Inferior parietal cortex (tissue), 1 donor: ENCODE data around the gene TAF1B.
"Not testable (repeated sequence)": the region's sequence is repeated elsewhere in the genome, so short reads cannot be mapped to it uniquely, and the experiment has no call there.

ENCODE experiments used
- DNase-seq: peaks from one replicate; pipeline ENCODE4 v3.0.0-alpha.2; 2016; ENCODE audit errors: extremely low spot score

Gene TAF1B

DNA sequence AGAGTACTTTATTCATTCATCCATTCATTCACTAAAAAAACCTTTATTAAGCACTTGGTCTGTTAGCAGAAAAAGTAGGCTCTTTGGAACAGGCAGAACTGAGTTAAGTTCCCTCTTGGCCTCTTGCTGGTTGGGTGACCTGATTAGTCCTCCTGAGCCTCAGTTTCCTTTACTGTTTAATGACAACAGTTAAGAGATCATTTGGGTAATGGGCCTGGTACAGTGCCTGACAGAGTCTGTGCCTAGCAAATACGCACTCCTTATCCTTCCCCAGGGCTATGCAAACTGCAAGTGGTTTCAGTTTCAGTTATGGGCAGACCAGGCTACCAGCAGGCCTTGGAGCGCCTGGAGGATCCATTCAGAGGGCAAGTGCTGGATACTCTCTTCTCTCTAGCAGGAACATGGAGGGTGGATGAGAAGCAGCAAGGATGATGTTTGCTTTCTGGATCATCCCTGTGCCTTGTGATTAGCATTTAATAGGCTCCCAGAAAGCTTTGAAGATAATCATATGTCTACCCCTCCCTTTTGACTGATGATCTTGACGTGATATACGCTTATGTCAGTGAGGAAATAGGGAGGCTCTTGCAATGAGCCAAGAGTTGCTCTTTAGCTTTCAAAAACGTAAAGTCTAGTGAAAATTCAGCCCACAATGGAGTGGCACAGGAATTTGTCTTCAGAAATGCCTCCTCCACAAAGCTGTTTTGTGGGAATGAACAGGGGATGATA lies 12.4 kb upstream of the TAF1B start:
- no peak for DNase-seq

DNA sequence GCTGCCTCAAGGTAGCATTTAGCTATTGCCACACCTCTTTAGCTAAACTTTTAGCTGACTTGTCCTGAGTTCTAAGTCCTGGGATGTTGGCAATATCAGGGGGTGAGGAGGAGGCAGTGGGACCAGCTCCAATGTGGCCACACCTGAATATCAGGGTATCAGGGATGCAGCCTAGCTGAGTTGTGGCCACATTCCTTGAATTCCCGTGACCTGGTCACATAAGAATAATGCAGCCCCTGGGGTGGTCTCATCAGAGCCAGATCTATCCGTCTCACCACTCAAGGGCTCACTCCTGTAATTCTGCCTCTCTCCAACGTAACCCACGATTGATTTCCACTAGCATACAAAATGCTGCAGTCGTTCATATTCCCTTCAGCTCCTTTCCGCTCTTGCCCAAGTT lies 11.6 kb upstream of the TAF1B start:
- DNase-seq = no peak

DNA sequence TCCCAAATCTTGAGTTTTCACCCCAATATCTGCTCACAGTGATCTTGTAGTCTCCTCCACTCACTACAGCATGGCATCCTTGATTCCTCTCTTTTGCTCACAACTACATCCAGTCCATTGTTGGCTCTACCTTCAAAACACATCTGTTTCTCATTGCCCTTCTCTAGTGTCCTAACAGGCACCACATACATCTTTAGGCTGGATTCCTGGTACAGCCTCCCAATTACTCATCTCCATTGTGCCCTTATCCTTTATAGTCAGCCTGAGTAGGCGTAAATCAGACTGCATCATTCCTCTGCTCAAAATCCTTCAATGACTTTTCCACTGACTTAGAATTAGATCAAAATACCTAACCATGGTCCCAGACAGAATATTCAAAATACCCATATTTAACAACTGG lies 10.7 kb upstream of the TAF1B start:
- DNase-seq = no peak

DNA sequence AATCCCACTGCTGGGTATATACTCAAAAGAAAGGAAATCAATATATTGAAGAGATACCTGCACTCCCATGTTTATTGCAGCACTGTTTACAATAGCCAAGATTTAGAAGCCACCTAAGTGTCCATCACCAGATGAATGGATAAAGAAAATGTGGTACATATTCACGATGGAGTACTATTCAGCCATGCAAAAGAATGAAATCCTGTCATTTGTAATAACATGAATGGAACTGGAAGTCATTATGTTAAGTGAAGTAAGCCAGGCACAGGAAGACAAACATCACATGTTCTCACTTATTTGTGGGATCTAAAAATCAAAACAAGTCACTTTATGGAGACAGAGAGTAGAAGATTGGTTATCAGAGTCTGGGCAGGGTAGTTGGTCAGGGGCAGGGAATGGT lies 8.2 kb upstream of the TAF1B start:
- DNase-seq = not testable (repeated sequence)

DNA sequence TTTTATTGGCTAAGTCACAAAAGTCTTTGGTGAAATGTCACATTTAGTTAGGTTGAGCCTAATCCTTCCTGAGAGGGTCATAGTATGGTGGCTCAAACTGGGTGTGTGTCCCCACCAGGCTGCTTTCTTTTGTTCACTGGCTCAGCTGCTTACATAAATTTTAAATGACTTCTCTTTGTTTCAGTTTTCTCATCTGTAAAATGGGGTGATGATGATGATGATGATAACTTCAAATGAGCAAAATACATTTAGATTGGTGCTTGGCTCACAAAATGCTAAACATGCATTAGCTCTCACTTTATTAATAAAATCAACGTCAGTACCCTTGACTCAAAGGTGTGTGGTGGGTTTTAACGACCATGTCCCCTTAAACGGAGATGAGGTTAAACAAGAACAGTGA lies 7.2 kb upstream of the TAF1B start:
- DNase-seq = no peak

DNA sequence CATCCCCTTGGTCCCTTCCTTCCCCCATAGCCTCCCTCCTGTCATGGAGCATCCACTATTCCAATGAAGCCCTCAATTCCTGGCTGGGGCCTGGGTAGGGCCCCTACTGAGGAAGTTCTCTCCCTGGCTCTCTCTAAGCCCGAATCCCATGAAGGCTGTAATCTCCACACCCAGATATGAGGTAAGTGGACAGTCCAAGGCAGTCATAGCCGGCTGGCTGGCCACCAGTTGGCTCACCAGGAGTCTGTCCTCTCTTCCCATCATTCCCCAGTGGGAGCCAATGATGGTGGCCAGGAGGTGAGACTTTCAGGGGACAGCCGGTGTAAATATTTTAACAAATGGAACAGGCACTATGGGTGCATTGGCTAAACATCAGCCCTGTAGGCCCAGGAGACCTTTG lies 6.8 kb upstream of the TAF1B start:
- DNase-seq = no peak

DNA sequence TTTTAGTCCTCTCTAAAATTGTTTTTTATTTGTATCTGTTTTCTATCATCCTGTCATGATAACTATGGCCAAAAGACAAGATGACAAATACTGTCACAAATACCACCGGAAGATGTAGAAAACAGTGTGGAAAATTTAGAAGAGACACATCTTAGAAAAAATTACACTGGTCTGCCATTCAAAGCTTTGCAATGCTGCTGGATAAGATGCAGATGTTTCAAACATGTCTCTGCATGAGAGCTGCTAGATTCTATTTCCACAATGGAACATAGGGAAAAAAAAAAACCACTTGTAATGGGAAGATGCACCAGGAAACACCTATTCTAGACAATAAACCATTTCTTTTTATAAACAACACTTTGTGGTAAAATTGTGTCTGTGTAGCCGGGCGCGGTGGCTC lies 5.8 kb upstream of the TAF1B start:
- no peak for DNase-seq

DNA sequence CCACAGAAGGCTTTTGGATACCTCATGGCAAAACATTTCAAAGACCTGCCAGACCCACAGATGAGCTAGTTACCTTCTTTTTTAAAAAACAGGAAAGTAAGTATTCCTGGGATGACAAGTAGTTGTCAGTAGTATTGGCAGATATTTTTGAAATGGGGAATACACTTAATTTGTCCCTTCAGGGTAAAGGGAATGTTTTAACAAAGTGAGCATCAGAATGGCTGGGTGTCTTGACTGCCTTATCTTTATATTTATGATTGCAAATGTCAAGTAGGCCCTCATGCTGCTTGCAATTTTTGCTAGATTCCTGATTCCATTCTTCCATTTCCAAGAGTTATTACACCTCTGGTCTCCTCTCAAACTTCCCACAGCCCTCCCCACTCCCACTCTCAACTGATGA lies 4.9 kb upstream of the TAF1B start:
- DNase-seq = no peak

DNA sequence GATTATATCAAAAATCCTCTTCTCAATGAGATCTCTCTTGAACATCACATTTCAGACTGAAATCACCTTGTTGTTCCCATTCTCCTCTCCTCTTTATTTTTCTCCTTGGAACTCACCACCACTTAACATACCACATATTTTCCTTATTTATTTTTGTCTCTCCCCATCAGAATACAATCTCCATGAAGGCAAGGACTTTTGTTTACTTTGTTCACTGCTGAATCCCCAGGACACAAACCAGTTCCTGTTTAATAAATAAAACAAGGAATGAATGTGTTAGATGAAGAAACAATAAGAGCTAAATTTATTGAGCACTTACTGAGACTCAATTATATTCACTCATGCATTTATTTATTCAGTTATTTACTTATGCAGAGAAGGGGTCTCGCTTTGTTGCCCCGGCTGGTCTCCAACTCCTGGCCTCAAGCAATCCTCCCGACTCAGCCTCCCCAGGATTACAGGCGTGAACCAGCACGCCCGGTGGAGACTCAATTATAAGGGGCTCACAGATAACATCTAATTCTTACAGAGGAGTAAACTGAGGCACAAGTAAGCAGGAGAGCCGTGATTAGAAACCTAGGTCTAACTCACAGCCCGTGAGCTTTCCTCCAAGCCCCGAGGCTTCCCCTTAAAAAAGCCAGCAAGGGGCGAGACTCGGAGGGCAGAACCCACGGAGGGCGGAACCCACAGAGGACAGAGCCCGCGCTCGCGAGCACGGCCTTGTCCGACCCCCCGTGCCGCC lies 616 bp upstream of the TAF1B start:
- no peak for DNase-seq

DNA sequence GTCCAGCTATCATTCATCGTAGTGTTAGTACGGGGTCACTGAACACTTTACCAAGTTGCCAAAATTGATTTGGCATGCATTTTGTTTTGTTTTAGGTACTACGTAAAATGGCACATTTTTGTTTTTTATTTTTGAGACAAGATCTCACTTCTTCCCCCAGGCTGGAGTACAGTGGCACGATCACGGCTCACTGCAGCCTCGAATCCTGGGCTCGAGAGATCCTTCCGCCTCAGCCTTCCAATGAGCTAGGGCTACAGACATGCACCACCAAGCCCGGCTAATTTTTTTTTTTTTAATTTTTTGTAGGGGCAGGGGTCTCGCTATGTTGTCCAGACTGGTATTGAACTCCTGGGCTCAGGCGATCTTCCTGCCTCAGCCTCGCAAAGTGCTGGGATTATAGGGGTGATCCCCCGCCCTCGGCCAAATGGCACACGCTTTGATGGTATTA lies 786 bp downstream of the TAF1B start:
- peak; percentile 25 for DNase-seq

DNA sequence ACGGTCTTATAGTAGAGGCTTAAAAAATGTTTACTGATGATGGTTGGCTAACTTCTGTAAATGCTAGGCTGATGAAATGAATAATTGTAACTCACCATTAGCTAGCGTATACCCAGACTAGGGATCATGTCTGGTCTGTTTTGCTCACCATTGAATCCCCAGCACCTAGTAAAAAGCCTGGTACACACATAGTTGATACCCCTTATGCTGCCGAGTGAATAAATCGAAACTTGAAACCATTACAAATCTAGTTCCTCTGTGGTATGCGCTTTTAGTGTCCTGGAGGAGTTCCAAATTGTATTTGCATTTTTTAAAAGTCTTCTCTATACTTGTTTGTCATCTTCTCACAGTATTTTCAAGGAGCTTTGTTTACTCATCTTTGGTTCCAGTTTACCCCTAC lies 1.3 kb downstream of the TAF1B start:
- DNase-seq = no peak

DNA sequence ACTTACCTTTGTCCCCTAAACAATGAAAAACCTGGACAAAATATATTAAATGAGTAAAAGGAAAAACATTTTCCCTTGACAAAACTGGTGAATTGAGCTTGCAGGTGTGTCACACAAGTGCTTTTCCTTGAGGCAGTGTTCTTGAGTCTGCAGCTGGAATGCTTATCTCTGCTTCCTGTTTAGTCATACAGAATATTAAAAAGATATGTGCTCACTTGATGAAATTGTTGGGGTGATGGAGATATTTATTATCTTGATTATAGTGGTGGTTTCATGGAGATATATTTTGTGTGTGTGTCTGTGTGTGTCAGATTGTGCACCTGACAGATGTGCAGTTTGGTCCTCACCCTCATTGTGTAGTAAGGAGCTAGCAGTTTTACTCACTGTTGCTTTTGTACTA lies 3.3 kb downstream of the TAF1B start:
- no peak for DNase-seq

DNA sequence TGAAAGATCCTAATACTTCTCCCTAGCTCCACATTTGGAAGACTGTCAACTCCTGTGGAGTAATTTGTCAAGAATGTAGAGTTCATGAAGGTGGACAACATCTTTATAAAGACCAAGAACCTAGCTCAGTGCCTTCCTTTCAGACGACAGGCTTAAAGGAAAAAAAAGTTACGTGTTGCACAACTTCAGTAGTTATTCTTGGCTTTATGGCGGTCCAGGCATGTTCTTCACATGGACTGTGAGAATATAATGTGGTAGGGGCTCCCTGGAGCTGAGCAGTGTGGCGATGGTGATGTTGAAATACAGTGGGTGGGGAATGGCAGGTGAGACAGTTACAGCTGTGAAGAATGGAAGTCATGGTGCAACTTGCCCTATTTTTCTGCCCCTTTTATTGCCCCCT lies 3.9 kb downstream of the TAF1B start:
- DNase-seq = no peak

DNA sequence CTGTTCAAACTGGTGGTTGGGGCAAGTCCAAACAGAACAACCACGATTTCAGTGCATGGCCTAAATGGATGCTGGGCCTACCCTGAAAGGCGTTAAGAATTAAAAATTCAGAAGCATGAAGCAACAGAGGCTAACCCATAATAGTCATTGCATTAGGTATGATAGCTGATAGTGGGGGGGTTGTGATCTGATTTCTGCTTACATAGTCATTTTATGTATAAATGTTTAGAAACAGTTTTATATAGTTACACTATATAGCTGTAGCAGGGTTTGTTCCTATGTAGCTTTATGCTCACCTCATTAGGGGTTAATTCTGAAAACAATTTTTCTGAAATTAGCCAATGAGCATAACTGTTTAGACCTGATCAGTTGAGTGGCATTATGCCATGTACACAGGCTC lies 9.6 kb downstream of the TAF1B start:
- DNase-seq = no peak

DNA sequence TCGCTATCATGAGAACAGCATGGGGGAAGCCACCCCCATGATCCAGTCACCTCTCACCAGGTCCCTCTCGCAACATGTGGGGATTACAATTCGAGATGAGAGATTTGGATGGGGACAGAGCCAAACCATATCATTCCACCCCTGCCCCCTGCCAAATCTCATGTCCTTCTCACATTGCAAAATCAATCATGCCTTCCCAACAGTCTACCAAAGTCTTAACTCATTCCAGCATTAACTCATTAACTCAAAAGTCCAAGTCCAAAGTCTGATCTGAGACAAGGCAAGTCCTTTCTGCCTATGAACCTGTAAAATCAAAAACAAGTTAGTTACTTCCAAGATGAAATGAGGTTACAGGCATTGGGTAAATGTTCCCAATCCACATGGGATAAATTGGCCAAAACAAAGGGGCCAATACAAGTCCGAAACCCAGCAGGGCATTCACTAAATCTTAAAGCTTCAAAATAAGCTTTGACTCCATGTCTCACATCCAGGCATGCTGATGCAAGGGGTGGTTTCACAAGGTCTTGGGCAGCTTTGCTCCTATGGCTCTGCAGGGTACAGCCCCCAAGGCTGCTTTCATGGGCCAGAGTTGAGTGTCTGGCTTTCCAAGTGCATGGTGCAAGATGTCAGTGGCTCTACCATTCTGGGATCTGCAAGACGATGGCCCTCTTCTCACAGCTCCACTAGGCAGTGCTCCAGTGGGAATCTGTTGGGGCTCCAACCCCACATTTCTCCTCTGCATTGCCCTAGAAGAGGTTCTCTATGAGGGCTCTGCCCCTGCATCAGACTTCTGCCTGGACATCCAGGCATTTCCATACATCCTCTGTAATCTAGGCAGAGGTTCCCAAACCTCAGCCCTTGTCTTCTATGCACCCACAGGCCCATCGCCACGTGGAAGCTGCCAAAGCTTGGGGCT lies 14.8 kb downstream of the TAF1B start:
- DNase-seq = no peak

DNA sequence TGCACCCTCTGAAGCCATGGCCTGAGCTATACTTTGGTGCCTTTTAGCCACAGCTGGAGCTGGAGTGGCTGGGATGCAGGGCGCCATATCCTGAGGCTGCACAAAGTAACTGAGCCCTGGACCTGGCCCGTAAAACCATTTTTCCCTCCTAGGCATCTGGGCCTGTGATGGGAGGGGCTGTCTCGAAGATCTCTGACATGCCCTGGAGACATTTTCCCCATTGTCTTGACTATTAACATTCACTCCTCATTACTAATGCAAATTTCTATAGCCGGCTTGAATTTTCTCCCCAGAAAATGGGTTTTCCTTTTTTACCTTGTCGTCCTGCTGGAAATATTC lies 15.4 kb downstream of the TAF1B start:
- DNase-seq = no peak

DNA sequence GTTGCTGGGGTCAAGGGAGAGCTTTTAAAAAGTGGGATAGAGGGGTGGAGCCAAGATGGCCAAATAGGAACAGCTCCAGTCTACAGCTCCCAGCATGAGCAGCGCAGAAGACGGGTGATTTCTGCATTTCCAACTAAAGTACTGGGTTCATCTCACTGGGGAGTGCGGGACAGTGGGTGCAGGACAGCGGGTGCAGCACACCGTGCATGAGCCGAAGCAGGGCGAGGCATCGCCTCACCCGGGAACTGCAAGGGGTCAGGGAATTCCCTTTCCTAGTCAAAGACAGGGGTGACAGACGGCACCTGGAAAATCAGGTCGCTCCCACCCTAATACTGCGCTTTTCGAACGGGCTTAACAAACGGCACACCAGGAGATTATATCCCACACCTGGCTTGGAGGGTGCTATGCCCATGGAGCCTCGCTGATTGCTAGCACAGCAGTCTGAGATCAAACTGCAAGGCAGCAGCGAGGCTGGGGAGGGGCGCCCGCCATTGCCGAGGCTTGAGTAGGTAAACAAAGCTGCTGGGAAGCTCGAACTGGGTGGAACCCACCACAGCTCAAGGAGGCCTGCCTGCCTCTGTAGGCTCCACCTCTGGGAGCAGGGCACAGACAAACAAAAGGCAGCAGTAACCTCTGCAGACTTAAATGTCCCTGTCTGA lies 17.8 kb downstream of the TAF1B start:
- DNase-seq = not testable (repeated sequence)

DNA sequence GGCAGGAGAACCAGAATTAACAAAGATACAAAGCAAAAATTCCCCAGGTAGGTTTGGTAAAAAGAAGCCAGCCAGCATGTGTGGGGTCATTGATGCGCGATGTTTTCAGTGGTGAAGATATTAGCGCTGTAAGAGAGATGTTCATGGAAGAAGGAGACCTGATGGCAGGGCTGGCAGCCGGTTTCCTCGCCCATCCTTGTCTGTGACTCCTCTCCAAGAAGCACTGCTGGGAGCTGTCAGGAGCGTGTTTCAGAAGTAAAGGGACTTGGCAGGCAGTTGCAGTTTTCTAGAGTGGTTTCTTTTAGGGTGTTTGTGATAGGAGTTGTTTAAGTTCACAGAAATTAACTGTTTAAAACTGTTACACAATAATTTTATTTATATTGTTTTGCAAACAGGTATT lies 24.6 kb downstream of the TAF1B start:
- no peak for DNase-seq

DNA sequence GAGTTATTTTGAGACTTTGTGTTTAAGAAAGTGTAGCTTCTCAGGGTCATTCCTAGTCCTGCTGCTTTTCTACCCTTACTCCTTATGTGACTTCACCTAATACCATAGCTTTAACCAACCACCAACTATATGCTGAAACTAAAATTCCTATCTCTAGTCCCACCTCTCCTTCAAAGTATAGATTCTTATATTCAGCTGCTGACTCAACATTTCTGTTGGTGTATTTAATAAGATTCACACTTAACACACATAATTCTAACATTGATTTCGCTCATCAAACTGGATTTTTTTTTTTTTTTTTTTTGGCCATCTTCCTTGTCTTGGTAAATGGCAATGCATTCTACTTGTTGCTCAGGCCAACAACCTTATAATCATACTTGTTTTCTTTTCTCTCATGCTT lies 30.1 kb downstream of the TAF1B start:
- no peak for DNase-seq

DNA sequence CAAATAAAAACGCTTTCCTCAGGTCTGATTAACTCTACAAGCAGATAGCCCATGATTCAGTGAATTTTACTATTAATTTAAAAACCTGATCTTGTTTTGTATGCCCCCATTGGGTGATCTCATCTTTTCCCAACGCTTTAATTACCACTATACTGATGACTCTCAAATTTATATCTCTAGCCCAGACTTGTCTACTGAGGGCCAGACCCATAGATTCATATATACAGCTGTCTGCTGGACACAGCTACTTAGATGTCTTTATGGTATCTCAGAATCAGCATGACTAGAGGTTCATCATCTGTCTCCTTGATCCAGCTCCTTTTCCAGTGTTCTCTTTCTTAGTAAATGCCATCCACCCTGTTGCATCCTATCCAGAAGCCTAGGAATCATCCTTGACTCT lies 33.8 kb downstream of the TAF1B start:
- no peak for DNase-seq

DNA sequence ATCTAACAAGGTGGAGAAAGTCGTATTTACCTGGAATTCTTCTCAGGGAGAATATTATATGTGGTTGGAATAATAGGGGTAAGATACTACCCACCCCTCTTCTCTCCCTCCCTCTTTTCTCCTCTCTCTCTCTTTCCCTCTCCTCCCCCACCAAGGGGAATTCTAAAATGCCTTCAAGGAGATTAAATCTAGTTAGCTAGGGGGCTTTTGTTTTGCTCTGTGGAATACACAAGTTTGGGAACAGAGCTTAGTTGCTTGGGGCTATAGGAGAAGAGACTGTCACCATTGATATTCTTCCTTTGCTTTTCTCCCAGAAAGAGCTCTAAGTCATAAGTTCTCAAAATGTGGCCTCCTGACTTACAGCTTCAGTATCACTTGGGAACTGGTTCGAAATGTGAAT lies 34.5 kb downstream of the TAF1B start:
- DNase-seq = no peak
